NCI-H1092 (cell line): ENCODE measurements around the gene TMPRSS9.
"Not testable (repeated sequence)": the region's sequence is repeated elsewhere in the genome, so short reads cannot be mapped to it uniquely, and the experiment has no call there.

Source experiments
- DNase-seq: peaks from one replicate; lab custom pipeline; 2025; lab: John Stamatoyannopoulos, UW

Gene TMPRSS9

GRCh38 chr19:2438178-2438577 is 78.1 kb downstream of the TMPRSS9 start:
- no peak for DNase-seq

GRCh38 chr19:2440515-2440914 is 80.5 kb downstream of the TMPRSS9 start:
- DNase-seq: no peak

- no peak for DNase-seq
These were observed 81.2 kb downstream of the TMPRSS9 start for GRCh38 chr19:2441096-2441752.

- no peak for DNase-seq
These were observed 83.2 kb downstream of the TMPRSS9 start for GRCh38 chr19:2443116-2443784.

- no peak for DNase-seq
These were observed 83.7 kb downstream of the TMPRSS9 start for GRCh38 chr19:2443785-2444182.

- no peak for DNase-seq
These were observed 84.4 kb downstream of the TMPRSS9 start for GRCh38 chr19:2444251-2445002.

- no peak for DNase-seq
These were observed 86.3 kb downstream of the TMPRSS9 start for GRCh38 chr19:2446381-2446780.

- no peak for DNase-seq
These were observed 89.0 kb downstream of the TMPRSS9 start for GRCh38 chr19:2449019-2449418.

- no peak for DNase-seq
These were observed 91.1 kb downstream of the TMPRSS9 start for GRCh38 chr19:2451138-2451537.

GRCh38 chr19:2451741-2452140 is 91.7 kb downstream of the TMPRSS9 start:
- DNase-seq: no peak

- no peak for DNase-seq
These were observed 93.5 kb downstream of the TMPRSS9 start for GRCh38 chr19:2453431-2454025.

- no peak for DNase-seq
These were observed 94.3 kb downstream of the TMPRSS9 start for GRCh38 chr19:2454199-2454961.

GRCh38 chr19:2454962-2455850 is 95.1 kb downstream of the TMPRSS9 start:
- no peak for DNase-seq

GRCh38 chr19:2455851-2456570 is 95.9 kb downstream of the TMPRSS9 start:
- no peak for DNase-seq

- no peak for DNase-seq
These were observed 97.5 kb downstream of the TMPRSS9 start for GRCh38 chr19:2457394-2458037.

- DNase-seq: no peak
These were observed 98.0 kb downstream of the TMPRSS9 start for GRCh38 chr19:2458054-2458453.

GRCh38 chr19:2458776-2459175 is 98.7 kb downstream of the TMPRSS9 start:
- not testable (repeated sequence) for DNase-seq

GRCh38 chr19:2460245-2460644 is 100.2 kb downstream of the TMPRSS9 start:
- DNase-seq: no peak

- no peak for DNase-seq
These were observed 101.9 kb downstream of the TMPRSS9 start for GRCh38 chr19:2461751-2462634.
